SK-N-SH (cell line): ENCODE data around the gene DLAT.
A peak's percentile ranks its signal among the peaks of the same experiment; 100 is the strongest.

Experiments
- CTCF ChIP-seq: fragments of 200-600 bp; sonication (generic); IDR thresholded peaks from 2 replicates; pipeline ENCODE4 v1.6.1; 2017; ENCODE audit warnings: antibody characterized with exemption, mild to moderate bottlenecking, moderate library complexity
- FOSL2 ChIP-seq: IDR thresholded peaks from 2 replicates; pipeline ENCODE4 v1.4.0; 2012; ENCODE audit warnings: low read depth, mild to moderate bottlenecking, moderate library complexity, borderline replicate concordance
- GABPA ChIP-seq: IDR thresholded peaks from 2 replicates; pipeline ENCODE4 v1.4.0; 2012; ENCODE audit warnings: low read depth, mild to moderate bottlenecking
- MAX ChIP-seq: IDR thresholded peaks from 2 replicates; pipeline ENCODE4 v1.4.0; 2012; ENCODE audit warnings: low read depth
- POLR2AphosphoS5 ChIP-seq: IDR thresholded peaks from 2 replicates; pipeline ENCODE4 v1.6.1; 2012; ENCODE audit warnings: low read depth, low read length
- RAD21 ChIP-seq: IDR thresholded peaks from 2 replicates; pipeline ENCODE4 v1.6.1; 2012; ENCODE audit warnings: mild to moderate bottlenecking, low read length
- RFX5 ChIP-seq: IDR thresholded peaks from 2 replicates; pipeline ENCODE4 v1.6.1; 2012; ENCODE audit warnings: mild to moderate bottlenecking, improper control_type of control experiment, low read length
- SMC3 ChIP-seq: IDR thresholded peaks from 2 replicates; pipeline ENCODE4 v1.6.1; 2012; ENCODE audit warnings: low read depth, low read length, improper control_type of control experiment
- TAF1 ChIP-seq: IDR thresholded peaks from 2 replicates; pipeline ENCODE4 v1.6.1; 2012; ENCODE audit warnings: low read depth, mild to moderate bottlenecking, low read length, moderate library complexity, borderline replicate concordance
- YY1 ChIP-seq: IDR thresholded peaks from 2 replicates; pipeline ENCODE4 v1.4.0; 2012; ENCODE audit warnings: low read depth, mild to moderate bottlenecking

- TF ChIP-seq CTCF, result peak; percentile 29; the same call in 1 of the 2 replicates
- no peak for TF ChIP-seq RAD21
- TF ChIP-seq YY1, result no peak
- no peak for TF ChIP-seq POLR2AphosphoS5
- TF ChIP-seq TAF1, result no peak
- no peak for TF ChIP-seq FOSL2
- TF ChIP-seq RFX5, result no peak
- no peak for TF ChIP-seq SMC3
- no peak for TF ChIP-seq MAX
- no peak for TF ChIP-seq GABPA
These were observed 20.8 kb upstream of the DLAT start for GRCh38 chr11:112004389-112004788.
